ENCODE data around the gene SMYD3.

SMYD3 gene

GRCh38 chr1:245960171-245960570, 546.9 kb downstream of the SMYD3 start:
- TF ChIP-seq TAF1 (IDR thresholded peaks at IDR 0.05; ENCODE audit: borderline replicate concordance, insufficient read depth, low read length) (no peak), REST (IDR thresholded peaks at IDR 0.05; ENCODE audit: insufficient read depth in 1 of 2, low read depth in 2 of 2, low read length in 2 of 2) (no peak), POLR2AphosphoS5 (IDR thresholded peaks at IDR 0.05; ENCODE audit: low read depth, low read length) (no peak), FOXP2 (optimal IDR thresholded peaks at IDR 0.05; ENCODE audit: borderline replicate concordance, extremely low read depth, extremely low read length, insufficient read depth) (no peak)

GRCh38 chr1:245958016-245958415, 549.1 kb downstream of the SMYD3 start:
- TF ChIP-seq SIN3A (IDR thresholded peaks at IDR 0.05; ENCODE audit: borderline replicate concordance, insufficient read depth, low read length) (no peak), POLR2AphosphoS5 (IDR thresholded peaks at IDR 0.05; ENCODE audit: low read depth, low read length) (no peak), FOXP2 (optimal IDR thresholded peaks at IDR 0.05; ENCODE audit: borderline replicate concordance, extremely low read depth, extremely low read length, insufficient read depth) (no peak), TAF1 (IDR thresholded peaks at IDR 0.05; ENCODE audit: borderline replicate concordance, insufficient read depth, low read length) (no peak), REST (IDR thresholded peaks at IDR 0.05; ENCODE audit: insufficient read depth in 1 of 2, low read depth in 2 of 2, low read length in 2 of 2) (no peak)

- TF ChIP-seq REST (IDR thresholded peaks at IDR 0.05; ENCODE audit: insufficient read depth in 1 of 2, low read depth in 2 of 2, low read length in 2 of 2) (no peak), POLR2AphosphoS5 (IDR thresholded peaks at IDR 0.05; ENCODE audit: low read depth, low read length) (no peak), FOXP2 (optimal IDR thresholded peaks at IDR 0.05; ENCODE audit: borderline replicate concordance, extremely low read depth, extremely low read length, insufficient read depth) (no peak), TAF1 (IDR thresholded peaks at IDR 0.05; ENCODE audit: borderline replicate concordance, insufficient read depth, low read length) (no peak), SIN3A (IDR thresholded peaks at IDR 0.05; ENCODE audit: borderline replicate concordance, insufficient read depth, low read length) (no peak)
Observed at GRCh38 chr1:245957427-245957826, 549.7 kb downstream of the SMYD3 start.

- no peak for TF ChIP-seq REST (IDR thresholded peaks at IDR 0.05; ENCODE audit: insufficient read depth in 1 of 2, low read depth in 2 of 2, low read length in 2 of 2)
- TF ChIP-seq FOXP2 (optimal IDR thresholded peaks at IDR 0.05; ENCODE audit: borderline replicate concordance, extremely low read depth, extremely low read length, insufficient read depth): peak; percentile 21
Observed at GRCh38 chr1:245956225-245956624, 550.9 kb downstream of the SMYD3 start.

- TF ChIP-seq REST (IDR thresholded peaks at IDR 0.05; ENCODE audit: insufficient read depth in 1 of 2, low read depth in 2 of 2, low read length in 2 of 2): peak in 1 of 2 experiments; percentile 26; a peak in 1 of 4 replicates
- no peak for TF ChIP-seq POLR2AphosphoS5 (IDR thresholded peaks at IDR 0.05; ENCODE audit: low read depth, low read length)
- TF ChIP-seq TAF1 (IDR thresholded peaks at IDR 0.05; ENCODE audit: borderline replicate concordance, insufficient read depth, low read length): no peak
- no peak for TF ChIP-seq SIN3A (IDR thresholded peaks at IDR 0.05; ENCODE audit: borderline replicate concordance, insufficient read depth, low read length)
Observed at GRCh38 chr1:245953876-245954660, 553.0 kb downstream of the SMYD3 start.
